DOHH2 (cell line): Measurements from ENCODE around the gene SMARCC1.

Source experiments
- H3F3A ChIP-seq: fragments of 200-600 bp; sonication (generic), shearing (Covaris generic); 2 replicates; pipeline ENCODE4 v1.6.0; 2016; ENCODE audit warnings: antibody characterized with exemption, mild to moderate bottlenecking; ENCODE audit not compliant: control insufficient read depth, insufficient read depth
- H3K27ac ChIP-seq: fragments of 200-600 bp; sonication (generic); 2 replicates; pipeline ENCODE4 v1.5.1; 2014; ENCODE audit warnings: low read depth, mild to moderate bottlenecking, low read length, moderate library complexity
- H3K27me3 ChIP-seq: fragments of 200-600 bp; sonication (generic); 2 replicates; pipeline ENCODE4 v1.6.1; 2014; ENCODE audit warnings: mild to moderate bottlenecking, low read length, mixed read lengths; ENCODE audit not compliant: control insufficient read depth
- H3K36me3 ChIP-seq: fragments of 200-600 bp; sonication (generic); 2 replicates; pipeline ENCODE4 v1.6.1; 2014; ENCODE audit warnings: mild to moderate bottlenecking, low read length, moderate library complexity, mixed read lengths; ENCODE audit not compliant: control insufficient read depth
- H3K4me1 ChIP-seq: fragments of 200-600 bp; sonication (generic); 2 replicates; pipeline ENCODE4 v1.6.1; 2014; ENCODE audit warnings: mild to moderate bottlenecking, low read length, mixed read lengths; ENCODE audit not compliant: control insufficient read depth
- H3K4me2 ChIP-seq: fragments of 200-600 bp; sonication (generic); 2 replicates; pipeline ENCODE4 v1.6.0; 2014; ENCODE audit warnings: mild to moderate bottlenecking, low read length, moderate library complexity
- H3K4me3 ChIP-seq: fragments of 200-600 bp; sonication (generic); 2 replicates; pipeline ENCODE4 v1.5.1; 2014; ENCODE audit warnings: mild to moderate bottlenecking, low read length, mixed read lengths
- H3K79me2 ChIP-seq: fragments of 200-600 bp; sonication (generic); 2 replicates; pipeline ENCODE4 v1.6.1; 2014; ENCODE audit warnings: mild to moderate bottlenecking, low read length, mixed read lengths; ENCODE audit not compliant: control insufficient read depth
- H3K9me2 ChIP-seq: fragments of 200-600 bp; sonication (generic); replicated peaks from 2 replicates; pipeline ENCODE4 v1.6.1; 2014; ENCODE audit warnings: mild to moderate bottlenecking, low read length, mixed read lengths; ENCODE audit not compliant: control insufficient read depth
- H3K9me3 ChIP-seq: fragments of 200-600 bp; sonication (generic); 2 replicates; pipeline ENCODE4 v1.6.1; 2014; ENCODE audit warnings: antibody characterized with exemption, low read length, mixed read lengths; ENCODE audit not compliant: control insufficient read depth, insufficient read depth
- H4K20me1 ChIP-seq: fragments of 200-600 bp; sonication (generic); 2 replicates; pipeline ENCODE4 v1.6.0; 2014; ENCODE audit warnings: low read depth, mild to moderate bottlenecking, antibody characterized with exemption, low read length, moderate library complexity; ENCODE audit not compliant: control insufficient read depth, insufficient read depth
- CTCF ChIP-seq: fragments of 200-600 bp; sonication (generic); IDR thresholded peaks from one replicate; pipeline ENCODE4 v1.5.1; 2014; ENCODE audit warnings: antibody characterized with exemption, mild to moderate bottlenecking, low read depth, low read length; ENCODE audit not compliant: poor library complexity, severe bottlenecking
- EZH2phosphoT487 ChIP-seq: fragments of 200-600 bp; sonication (generic); IDR thresholded peaks from 2 replicates; pipeline ENCODE4 v1.6.1; 2017; ENCODE audit warnings: borderline replicate concordance, mild to moderate bottlenecking, antibody characterized with exemption, low read length, moderate library complexity, mixed read lengths

The SMARCC1 gene

DNA sequence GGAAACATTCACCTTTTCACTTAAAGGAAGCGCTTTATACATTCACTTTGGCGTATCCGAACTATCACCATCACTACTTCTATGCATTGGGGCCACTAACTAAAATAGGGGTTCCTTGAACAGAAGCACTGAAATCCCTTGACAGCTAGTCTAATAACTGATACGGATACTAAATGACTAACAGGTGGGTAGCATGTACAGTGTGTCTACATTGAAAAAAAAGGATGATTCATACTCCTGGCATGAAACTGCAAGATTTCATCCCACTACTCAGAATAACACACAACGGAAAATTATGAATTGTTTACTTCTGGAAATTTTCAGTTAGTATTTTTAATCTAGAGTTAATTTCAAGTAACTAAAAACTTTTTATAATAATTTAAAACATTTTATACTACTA lies 96.7 kb downstream of the SMARCC1 start:
- H4K20me1 ChIP-seq = no peaks in the 10 kb centered on the region
- H3K9me2 ChIP-seq = no peaks in the 10 kb centered on the region
- no peak overlapping the region for H3K27ac ChIP-seq
- no peak overlapping the region for H3K4me2 ChIP-seq
- no peaks in the 10 kb centered on the region for H3K4me1 ChIP-seq
- H3K79me2 ChIP-seq = no peaks in the 10 kb centered on the region
- peaks cover 2% of the 10 kb centered on the region; the same call in 1 of the 2 replicates for H3F3A ChIP-seq
- H3K4me3 ChIP-seq = no peak overlapping the region
- no peaks in the 10 kb centered on the region for H3K9me3 ChIP-seq
- TF ChIP-seq CTCF = no peak
- no peak for TF ChIP-seq EZH2phosphoT487
- H3K27me3 ChIP-seq = no peaks in the 10 kb centered on the region
- H3K36me3 ChIP-seq = peaks cover 73% of the 10 kb centered on the region

DNA sequence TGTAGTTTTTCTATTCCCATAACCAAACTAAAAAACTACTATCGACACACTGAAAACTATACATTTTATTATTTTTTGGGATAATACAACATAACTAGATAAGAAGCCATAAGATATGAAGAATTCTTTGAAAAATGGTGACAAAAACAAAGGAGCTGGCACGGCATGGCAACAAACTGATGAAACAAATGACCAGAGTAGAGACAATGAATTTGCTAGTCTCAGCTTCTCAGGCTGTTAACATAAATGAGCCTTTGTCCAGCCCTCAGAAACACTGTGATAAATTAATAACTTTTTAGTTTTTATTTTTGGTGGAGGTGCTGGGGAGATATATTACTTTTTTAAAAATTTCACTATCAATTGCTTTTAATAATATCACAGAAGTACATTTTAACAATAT lies 100.7 kb downstream of the SMARCC1 start:
- TF ChIP-seq CTCF = no peak
- no peak for TF ChIP-seq EZH2phosphoT487
- Histone ChIP-seq H3K27ac (no peak overlapping the region), H3K9me2 (no peaks in the 10 kb centered on the region), H3F3A (peaks cover 2% of the 10 kb centered on the region; the same call in 1 of the 2 replicates), H4K20me1 (no peaks in the 10 kb centered on the region), H3K4me2 (no peak overlapping the region), H3K79me2 (no peaks in the 10 kb centered on the region), H3K4me1 (no peaks in the 10 kb centered on the region), H3K9me3 (no peaks in the 10 kb centered on the region), H3K4me3 (no peak overlapping the region), H3K36me3 (peaks cover 73% of the 10 kb centered on the region), H3K27me3 (no peaks in the 10 kb centered on the region)

- H4K20me1 ChIP-seq = no peaks in the 10 kb centered on the region
Measured at GRCh38 chr3:47678446-47679338, 103.0 kb downstream of the SMARCC1 start.

More at GRCh38 chr3:47678446-47679338, 103.0 kb downstream of the SMARCC1 start:
- peaks cover 7% of the 10 kb centered on the region; the same call in 1 of the 2 replicates for H3F3A ChIP-seq
- no peak overlapping the region for H3K27ac ChIP-seq
- no peaks in the 10 kb centered on the region for H3K4me1 ChIP-seq
- H3K36me3 ChIP-seq = peaks cover 82% of the 10 kb centered on the region
- H3K4me2 ChIP-seq = no peak overlapping the region
- no peak overlapping the region for H3K4me3 ChIP-seq
- no peaks in the 10 kb centered on the region for H3K9me3 ChIP-seq
- no peaks in the 10 kb centered on the region for H3K27me3 ChIP-seq
- TF ChIP-seq CTCF = no peak
- no peaks in the 10 kb centered on the region for H3K79me2 ChIP-seq
- H3K9me2 ChIP-seq = no peaks in the 10 kb centered on the region
